ENCODE measurements around the gene APOL4.
"Not testable (repeated sequence)": the region's sequence is repeated elsewhere in the genome, so short reads cannot be mapped to it uniquely, and the experiment has no call there.

The APOL4 gene

DNA sequence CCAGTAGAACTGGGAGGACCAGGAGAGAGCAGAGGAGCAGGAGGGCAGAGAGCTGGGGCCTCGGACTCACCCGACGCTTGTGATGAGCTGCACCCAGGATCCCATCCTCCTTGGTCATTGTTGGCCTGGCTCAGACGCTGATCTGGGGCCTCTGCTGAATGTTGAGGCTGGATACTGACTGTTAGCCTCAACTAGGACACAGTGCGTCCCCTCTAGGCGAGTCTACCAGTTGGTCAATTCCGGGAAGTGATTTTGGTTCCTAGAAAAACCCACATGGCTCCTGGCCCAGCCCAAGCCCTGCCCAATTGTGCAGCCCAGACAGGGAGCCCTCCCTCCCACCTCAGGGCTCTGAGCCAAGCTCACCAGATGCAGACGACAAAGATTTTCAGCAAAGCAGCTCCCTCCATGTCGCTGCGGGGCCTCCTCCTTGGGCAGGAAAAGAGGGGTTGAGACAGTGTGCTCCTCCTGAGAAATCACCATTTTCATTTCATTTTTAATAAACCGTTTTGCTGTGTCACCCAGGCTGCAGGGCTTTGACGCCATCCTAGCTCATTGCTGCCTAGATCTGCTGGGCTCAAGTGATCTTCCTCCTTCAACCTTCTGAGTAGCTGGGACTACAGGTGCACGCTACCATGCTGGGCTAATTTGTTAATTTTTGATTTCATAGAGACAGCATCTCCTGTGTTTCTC, at the start of gene APOL4:
Gene APOL4 (minus strand): TSS at position 180 of the 690 bp plus-strand sequence. CDS start 75 bp downstream, at position 105.
- DNase-seq (ENCODE audit: low read depth) = no peak

GRCh38 chr22:36250292-36250960, 48.8 kb upstream of the APOL4 start:
- DNase-seq (ENCODE audit: low read depth) = not testable (repeated sequence)

DNA sequence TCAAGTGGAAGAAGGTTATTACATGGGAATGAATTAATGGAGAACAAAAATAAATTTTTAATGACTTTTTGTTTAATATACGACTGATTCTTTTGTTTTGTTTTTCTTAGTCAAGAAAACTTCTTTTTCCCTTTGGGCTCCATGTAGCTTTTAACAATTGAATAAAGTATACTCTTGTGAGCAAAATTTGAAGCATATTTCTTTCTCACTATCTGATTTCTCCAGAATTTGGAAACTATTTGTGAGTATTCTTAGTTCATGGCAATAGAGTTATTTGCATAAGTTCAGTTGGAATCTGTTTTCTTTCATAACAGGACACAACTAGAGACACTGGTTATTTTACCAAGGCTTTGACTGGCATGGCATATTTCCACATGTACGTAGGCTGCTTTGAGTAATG, 47.6 kb upstream of the APOL4 start:
- DNase-seq (ENCODE audit: low read depth) = no peak

- DNase-seq (ENCODE audit: low read depth) = no peak
Observed at GRCh38 chr22:36247955-36248354, 46.3 kb upstream of the APOL4 start.

- DNase-seq (ENCODE audit: low read depth) = no peak
Observed at GRCh38 chr22:36246718-36247117, 45.1 kb upstream of the APOL4 start.

DNA sequence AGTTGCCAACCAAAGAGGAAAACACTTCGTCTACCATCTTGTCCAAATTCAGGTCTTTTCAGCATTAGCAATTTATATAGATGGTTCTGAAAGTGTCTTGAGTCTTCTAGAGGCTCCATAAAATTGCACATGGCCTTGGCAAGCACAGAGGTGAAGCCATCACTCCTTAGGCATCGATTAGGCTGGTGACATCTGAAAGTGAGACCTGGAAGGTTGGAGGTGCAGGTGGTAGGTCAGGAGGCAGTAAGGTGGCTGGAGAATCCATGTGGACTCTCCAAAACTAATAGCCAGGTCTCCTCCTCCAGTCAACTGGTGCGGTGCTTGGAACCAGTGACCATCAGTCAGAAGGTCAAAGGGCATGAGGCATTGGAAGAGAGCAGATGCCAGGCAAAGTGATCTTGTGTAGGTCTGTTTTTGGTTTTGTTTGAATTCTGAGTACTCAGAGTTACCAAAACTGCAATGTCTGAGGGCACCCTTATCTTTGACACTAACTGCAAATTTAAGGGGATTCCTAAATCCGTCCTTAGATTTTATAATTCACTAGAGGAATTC, 44.3 kb upstream of the APOL4 start:
- DNase-seq (ENCODE audit: low read depth) = no peak

- no peak for DNase-seq (ENCODE audit: low read depth)
Observed at GRCh38 chr22:36244522-36245391, 43.1 kb upstream of the APOL4 start.

DNA sequence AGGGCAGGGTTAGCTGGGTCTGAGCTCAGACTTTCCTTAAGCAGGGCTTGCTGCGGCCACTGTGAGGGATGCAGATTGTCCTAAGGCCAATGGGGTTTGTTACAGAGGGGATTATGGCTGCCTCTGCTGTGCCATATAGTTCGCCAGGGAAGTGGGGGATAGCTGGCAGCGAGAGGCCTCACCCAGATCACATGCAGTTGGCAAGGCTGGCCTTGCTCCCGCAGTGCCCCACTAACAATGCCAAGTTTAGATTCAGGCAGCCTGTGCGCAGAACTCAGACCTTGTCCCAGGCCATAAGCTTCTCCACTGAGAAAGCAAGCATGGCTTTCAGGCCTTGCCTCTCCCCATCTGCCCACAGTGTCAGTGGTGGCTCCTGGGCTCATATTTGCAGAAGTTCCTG, 42.4 kb upstream of the APOL4 start:
- DNase-seq (ENCODE audit: low read depth) = no peak

DNA sequence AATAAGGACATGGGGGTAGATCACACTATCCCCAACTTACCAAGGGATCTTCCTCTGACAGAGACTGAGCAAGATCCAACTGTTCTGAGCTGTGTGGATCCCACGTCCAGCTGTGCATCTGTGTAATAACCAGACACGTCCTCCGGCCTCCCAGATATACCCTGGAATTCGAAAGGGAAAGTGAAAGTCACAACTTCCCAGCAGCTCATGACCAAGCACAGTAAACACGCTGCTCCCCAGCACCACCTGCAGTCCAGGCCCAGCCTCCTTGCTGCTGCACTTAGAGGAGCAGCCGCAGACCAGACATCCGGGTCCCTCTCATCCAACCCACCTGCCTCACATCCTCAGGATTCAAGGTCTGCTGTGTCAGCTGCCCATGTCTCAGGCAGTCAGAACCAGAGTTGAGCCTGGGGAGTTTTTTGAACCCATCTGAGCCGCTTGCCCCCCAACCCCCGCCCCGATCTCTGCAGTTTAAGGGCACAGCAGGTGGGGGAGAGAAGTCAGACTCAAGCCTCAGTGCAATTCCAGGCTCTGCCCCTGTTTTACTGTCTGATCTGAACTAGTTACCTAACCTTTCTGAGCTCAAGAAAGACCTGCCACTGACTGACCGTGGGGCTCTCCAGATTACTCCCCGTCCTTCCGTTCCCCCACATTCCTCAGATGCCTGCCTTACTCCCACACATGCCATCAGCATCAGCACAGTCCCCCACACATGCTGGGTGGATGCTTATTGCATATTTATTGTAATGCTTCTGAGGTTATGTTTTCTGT, 38.0 kb upstream of the APOL4 start, which contains the start of gene APOL2:
Gene APOL2 (minus strand): TSS at position 127 of the 771 bp plus-strand sequence. CDS start 6,365 bp downstream, outside the sequence.
- peak; percentile 82 for DNase-seq (ENCODE audit: low read depth)

DNA sequence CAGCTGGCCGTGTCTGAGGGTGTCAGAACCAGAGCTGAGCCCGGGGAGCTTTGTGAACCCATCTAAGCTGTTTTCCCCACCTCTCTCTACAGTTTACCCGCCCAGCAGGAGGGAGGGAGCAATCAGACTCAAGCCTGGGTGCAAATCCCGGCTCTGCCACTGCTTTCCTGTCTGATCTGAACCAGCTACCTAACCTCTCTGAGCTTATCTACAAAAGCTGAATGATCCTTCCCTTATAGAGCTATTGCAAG, 37.5 kb upstream of the APOL4 start:
- DNase-seq (ENCODE audit: low read depth) = no peak

- DNase-seq (ENCODE audit: low read depth) = no peak
Observed at GRCh38 chr22:36238373-36239149, 37.0 kb upstream of the APOL4 start.

DNA sequence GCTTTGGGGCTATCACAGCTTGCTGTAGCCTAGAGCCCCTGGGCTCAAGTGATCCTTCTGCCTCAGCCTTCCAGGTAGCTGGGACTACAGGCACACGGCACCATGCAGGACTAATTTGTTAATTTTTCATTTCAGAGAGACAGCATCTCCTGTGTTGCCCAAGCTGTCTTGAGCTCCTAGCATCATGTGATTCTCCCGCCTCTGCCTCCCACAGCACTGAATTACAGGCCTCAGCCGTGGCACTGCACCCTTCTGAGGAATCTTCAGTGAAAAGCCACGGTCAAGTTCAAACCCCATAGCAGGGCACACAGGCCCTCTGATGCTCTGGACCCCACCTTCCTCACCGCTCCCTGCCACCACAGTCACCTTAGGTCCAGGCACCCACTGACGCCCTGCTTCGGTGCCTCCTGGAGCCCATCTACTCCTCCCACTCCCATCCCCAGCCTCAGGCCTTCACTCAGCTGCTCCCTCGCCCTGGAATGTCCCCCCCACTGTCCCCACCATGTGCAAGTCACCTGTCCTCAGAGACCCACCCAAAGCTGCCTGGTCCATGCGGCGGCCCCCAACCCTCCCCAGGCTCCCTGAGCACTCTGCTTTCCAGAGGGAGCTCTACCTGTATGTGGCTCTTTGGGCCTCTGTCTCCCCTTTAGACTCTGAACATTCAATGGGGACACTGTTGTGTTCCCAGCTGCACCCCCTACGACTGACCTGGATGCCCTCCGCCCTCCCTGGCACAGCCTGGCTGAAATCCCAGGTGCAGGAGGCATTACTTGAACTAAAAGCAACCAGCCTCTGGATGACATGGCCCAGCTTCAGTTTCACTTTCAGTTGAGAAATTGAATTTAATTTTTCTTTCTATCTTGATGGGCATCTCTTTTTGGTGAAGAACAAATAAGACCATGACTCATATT, 36.1 kb upstream of the APOL4 start:
- no peak for DNase-seq (ENCODE audit: low read depth)

- DNase-seq (ENCODE audit: low read depth) = no peak
Observed at GRCh38 chr22:36236388-36237319, 35.0 kb upstream of the APOL4 start.

GRCh38 chr22:36235585-36235984, 34.0 kb upstream of the APOL4 start:
- no peak for DNase-seq (ENCODE audit: low read depth)

- no peak for DNase-seq (ENCODE audit: low read depth)
Observed at GRCh38 chr22:36234919-36235318, 33.3 kb upstream of the APOL4 start.

DNA sequence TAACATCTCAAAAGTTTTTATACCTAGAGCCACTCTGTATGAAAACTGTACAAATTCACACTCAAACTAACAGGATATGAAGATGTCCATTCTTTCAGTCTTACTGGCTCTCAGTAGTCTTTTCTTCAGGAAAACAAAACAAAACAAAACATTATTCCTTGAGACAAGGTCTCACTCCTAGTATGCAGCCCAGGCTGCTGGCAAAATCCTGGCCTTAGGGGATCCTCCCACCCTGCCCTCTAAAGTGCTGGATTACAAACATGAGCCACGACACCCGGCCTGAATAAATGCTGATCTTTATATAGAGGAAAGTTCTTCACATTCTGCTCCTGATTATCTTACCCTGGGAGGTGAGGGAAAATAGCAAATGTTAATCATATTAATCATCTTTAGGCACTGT, 32.6 kb upstream of the APOL4 start:
- no peak for DNase-seq (ENCODE audit: low read depth)

DNA sequence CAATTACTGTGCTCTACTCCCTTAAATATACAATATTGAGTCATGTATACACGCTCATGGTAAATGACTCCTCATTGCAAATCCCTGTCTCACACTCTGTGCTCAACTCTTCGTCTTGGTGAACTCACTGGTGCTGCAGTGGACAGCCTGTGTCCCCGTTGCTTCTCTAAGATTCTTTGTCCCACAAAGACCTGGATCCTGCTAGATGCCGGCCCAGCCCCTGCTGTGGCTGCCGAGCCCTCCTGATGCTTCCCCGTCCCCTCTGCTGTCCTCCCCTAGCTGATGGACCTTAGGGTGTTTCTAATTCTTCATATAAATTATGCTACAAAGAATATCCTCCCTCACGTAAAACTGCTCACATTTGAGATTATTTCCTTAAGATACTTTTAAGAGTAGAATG, 32.2 kb upstream of the APOL4 start:
- DNase-seq (ENCODE audit: low read depth) = no peak

DNA sequence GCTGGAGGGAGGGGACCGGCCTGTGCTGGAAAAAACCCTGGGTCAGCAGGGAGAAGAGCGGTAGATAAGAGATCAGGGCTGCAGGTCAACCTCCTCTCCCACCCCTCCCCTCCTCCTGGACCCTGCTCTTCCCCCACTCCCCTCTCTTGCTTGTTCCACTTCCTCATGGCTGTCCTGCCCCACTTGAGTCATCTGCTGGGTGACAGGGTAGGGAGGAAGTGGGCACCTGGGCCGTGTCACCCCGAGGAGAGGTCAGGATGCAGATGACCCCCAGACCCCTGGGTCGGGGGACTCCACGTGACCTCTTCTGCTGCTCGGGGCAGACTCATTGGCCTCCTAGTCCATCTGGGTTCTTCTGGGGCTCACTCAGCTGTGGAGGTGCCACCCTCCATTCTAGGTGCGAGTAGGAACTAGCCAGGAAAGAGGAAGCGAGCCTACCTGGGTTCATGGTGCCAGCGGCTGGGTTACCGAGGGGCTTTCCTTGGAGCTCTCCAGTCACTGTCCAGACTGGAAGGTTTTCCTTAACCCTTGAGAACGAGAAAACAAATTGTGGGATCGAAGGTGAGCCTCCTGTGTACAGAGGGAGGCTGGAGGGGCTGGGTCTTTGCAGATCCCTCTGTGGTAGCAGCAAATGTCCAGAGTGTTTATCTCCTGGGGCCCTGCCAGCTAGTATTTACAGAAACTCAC, 31.2 kb upstream of the APOL4 start:
- DNase-seq (ENCODE audit: low read depth) = no peak
